ENCODE measurements around the gene C1QC. TPM values are rescaled to one million over a fixed set of nuclear protein-coding genes. Genes with fewer than 3 reads are reported as not detected.

Gene C1QC
- total RNA-seq, 1 experiment from 2014 or later = not detected

DNA sequence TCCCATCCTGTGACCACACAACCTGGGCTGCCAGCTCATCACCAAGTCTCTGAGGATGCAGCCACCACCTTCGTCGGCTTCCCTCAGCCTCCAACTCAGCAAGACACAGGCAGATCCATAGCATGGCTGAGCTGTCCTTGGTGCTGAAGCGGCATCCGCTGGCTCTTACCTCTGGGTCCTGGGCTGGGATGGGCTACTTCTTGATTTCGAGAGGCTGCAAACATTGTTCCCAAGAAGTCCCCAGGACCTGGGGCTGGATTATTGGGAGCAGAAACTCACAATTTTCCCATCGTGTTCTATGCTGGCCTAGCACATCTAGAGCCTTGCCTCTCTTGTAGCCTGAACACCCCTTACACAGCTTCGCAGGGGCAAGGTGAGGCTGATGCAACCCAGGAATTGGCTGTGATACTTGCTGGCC, 31.9 kb upstream of the C1QC start:
- no peak overlapping the region for H3K27ac ChIP-seq
- H3K4me1 ChIP-seq = no peaks in the 10 kb centered on the region
- H3K27me3 ChIP-seq = peaks cover 10% of the 10 kb centered on the region
- no peaks in the 10 kb centered on the region for H3K36me3 ChIP-seq
- H3K9me3 ChIP-seq (replicated peaks) = no peaks in the 10 kb centered on the region
- no peak overlapping the region for H3K4me3 ChIP-seq
- DNase-seq = peak; percentile 80 to 87

DNA sequence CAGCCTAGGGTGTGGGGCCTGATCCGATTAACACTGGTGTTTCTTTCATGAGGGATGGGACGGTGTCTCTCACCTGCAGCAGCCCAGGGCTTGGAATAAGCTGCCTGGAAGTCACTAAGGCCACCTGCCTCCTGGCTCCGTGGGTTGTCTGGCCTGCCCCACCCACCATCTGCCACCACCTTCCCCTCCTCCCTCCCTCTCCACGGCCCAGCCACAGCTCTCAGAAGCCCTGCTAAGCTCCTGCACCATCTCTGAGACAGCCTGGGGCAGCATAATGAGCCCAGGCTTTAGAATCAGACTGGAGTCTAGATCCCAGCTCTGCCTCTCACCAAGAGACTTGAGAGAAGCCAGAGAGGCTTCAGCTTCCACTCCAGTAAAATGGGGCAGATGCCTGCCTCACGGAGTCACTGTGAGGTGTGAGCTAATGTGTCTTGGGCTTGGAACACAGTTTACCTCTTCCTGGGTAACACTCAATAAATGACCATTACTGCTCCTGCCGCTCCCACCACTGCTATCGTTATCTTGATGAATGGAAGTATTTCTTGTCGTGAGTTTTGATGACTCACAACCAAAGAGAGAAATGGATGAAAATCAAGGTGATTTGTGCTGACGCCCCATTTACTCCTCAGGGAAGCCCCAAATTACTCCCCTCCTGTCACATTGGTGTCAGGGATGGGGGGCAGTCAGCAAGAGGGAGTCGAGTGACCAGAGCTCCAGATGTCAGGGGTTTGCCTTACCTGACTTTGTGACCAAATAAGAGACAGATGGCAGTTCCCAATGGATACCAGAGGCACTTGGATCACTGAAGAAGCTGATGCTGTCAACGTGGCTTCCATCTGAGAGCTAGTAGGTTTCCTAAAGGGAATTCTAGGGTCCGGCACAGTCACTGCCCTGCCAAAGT, 30.5 kb upstream of the C1QC start:
- Histone ChIP-seq H3K27me3 (peaks cover 21% of the 10 kb centered on the region), H3K4me1 (no peaks in the 10 kb centered on the region), H3K9me3 (replicated peaks) (no peaks in the 10 kb centered on the region), H3K27ac (no peak overlapping the region), H3K36me3 (no peaks in the 10 kb centered on the region), H3K4me3 (no peak overlapping the region)
- DNase-seq = no peak

DNA sequence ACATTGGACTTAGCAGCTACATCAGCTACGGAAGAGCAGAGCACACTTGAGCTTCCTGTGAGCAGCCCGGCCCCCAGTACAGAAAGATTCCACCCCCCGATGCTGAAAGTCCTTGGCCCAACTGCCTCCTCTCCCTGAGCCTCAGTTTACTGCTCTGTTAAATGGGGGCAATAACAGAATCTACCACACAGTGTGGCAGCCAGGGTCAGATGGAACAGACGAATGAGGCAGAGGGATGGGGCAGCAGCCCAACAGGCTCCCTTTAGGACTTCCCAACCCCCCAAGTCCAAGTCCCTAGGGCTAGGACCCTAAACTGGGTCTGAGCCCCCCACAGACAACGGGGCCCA, 29.9 kb upstream of the C1QC start:
- Histone ChIP-seq H3K4me3 (no peak overlapping the region), H3K27me3 (peaks cover 27% of the 10 kb centered on the region), H3K4me1 (no peaks in the 10 kb centered on the region), H3K27ac (no peak overlapping the region), H3K36me3 (no peaks in the 10 kb centered on the region), H3K9me3 (replicated peaks) (no peaks in the 10 kb centered on the region)
- no peak for DNase-seq

DNA sequence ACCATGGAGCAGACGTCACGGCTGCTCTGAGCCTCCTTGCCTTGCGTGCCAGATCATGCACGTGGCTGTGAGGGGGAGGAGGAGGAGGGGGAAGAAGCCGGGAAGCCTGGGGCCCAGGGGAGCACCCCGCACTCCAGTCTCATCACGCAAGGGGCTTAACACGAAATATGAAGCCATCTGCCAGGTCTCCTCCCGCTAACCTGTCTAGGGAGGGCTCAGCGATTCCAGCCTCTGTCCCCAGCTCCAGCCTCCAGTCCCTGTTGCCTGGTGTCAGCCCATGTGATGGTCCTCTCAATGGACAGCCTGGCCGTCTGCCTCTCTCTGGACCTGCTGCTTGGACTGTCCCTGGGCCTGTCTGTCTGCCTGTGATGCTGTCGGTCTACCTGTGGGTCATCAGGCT, 29.5 kb upstream of the C1QC start:
- no peaks in the 10 kb centered on the region for H3K4me1 ChIP-seq
- peaks cover 30% of the 10 kb centered on the region for H3K27me3 ChIP-seq
- no peak overlapping the region for H3K27ac ChIP-seq
- no peaks in the 10 kb centered on the region for H3K36me3 ChIP-seq
- H3K9me3 ChIP-seq (replicated peaks) = no peaks in the 10 kb centered on the region
- DNase-seq = no peak
- no peak overlapping the region for H3K4me3 ChIP-seq

DNA sequence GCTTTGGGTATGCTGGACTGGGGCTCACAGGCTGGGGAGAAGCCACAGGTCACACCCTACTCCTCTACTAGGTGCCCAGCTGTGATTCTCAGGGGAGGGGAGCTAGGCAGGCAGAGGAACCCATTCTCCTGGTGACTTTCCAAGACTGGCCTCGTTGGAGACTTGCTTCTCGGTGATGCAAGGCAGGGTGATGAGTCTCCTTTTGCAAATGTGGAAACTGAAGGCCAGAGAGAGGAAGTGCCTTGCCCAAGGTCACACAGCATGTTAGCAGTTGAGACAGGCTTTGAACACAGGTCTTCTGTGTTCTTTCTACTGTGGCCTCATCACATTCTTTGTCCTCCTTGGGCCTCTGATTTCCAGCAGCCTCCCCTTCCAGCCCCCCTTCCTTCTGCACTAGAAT, 27.5 kb upstream of the C1QC start:
- no peak overlapping the region for H3K4me3 ChIP-seq
- peaks cover 49% of the 10 kb centered on the region for H3K27me3 ChIP-seq
- no peaks in the 10 kb centered on the region for H3K36me3 ChIP-seq

DNA sequence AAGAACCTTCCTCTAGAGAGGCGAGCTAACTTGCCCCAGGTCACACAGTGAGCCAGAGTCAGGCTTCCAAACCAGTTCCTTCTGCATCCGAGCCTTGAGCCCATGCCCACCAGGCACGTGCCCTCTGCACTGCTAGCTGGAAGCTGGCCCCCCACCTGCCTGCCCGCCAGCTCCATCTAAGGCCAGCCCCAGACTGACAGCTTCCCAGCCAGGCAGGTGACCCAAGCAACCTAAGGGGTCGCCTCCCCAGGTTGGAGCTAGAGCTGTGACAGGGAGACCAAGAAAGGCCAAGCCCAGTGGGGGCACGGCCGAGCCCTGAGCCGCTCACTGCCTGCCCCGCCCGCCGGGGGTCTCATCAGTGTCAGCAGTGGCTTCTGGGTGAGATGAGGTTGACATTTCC, 26.9 kb upstream of the C1QC start:
- no peak for DNase-seq
- Histone ChIP-seq H3K4me1 (no peaks in the 10 kb centered on the region), H3K27ac (no peak overlapping the region), H3K36me3 (no peaks in the 10 kb centered on the region), H3K4me3 (no peak overlapping the region), H3K27me3 (peaks cover 53% of the 10 kb centered on the region), H3K9me3 (replicated peaks) (no peaks in the 10 kb centered on the region)

More for the DNA sequence above, 27.5 kb upstream of the C1QC start:
- no peak for DNase-seq
- Histone ChIP-seq H3K9me3 (replicated peaks) (no peaks in the 10 kb centered on the region), H3K4me1 (no peaks in the 10 kb centered on the region), H3K27ac (no peak overlapping the region)

DNA sequence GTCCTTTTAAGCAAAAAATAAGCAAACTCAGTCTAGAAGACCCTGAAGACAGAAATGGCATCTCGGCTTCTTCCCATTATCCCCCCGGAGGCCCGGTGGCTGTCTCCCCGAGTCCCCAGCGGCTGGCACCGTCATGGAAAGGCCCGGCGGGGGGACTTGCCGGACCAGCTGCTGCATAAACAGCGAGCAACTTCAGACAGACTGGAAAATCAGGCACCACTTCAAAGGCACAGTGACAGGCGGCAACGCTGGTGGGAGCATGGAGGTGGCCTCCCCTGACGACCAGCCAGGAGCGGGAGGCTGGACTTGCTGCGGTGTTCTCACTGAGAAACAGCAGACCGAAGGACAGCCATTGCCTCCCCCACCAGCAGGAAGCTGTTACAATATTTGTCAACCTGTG, 25.4 kb upstream of the C1QC start:
- Histone ChIP-seq H3K27me3 (peaks cover 61% of the 10 kb centered on the region), H3K36me3 (no peaks in the 10 kb centered on the region), H3K27ac (no peak overlapping the region), H3K4me3 (no peak overlapping the region), H3K9me3 (replicated peaks) (no peaks in the 10 kb centered on the region), H3K4me1 (no peaks in the 10 kb centered on the region)
- DNase-seq = peak; percentile 40 to 52

DNA sequence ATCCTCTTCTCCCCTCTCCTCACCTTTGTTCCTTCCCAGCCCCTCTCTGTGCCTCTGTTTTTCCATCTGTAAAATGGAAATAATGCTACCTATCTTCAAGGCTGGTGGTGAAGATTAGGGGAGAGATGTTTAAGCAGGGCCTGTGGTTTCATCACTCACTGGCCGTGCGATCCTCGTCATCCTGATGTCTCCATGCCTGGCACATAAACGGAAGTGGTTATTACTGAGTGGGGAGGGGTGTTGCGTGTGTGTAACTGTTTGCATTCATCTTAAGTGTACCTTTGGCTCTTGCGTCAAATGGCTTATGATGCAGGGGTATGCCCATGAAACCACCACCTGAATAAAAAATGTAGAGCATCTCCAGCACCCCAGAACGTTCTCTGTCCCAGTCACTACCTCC, 24.2 kb upstream of the C1QC start:
- Histone ChIP-seq H3K4me3 (no peak overlapping the region), H3K36me3 (no peaks in the 10 kb centered on the region), H3K9me3 (replicated peaks) (no peaks in the 10 kb centered on the region), H3K4me1 (no peaks in the 10 kb centered on the region), H3K27ac (no peak overlapping the region), H3K27me3 (peaks cover 61% of the 10 kb centered on the region)
- no peak for DNase-seq

DNA sequence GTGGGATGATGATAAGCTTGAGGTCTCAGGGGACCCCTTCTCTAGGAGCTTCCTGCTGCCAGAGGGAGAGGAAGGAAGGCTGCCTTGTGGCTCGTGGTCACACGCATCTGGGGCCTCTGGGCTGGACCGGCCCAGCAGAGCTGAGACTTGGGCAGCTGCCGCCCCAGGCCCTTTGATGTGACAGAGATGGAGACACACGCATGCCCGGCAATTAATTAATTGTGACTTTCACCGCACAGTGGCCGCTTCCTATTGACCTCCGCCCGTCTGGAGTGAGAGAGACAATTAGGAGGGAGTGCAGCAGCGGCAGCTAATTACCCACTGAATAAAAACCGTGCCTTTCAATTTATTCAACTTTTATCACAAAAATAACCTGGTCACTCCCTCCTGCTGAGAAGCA, 23.6 kb upstream of the C1QC start:
- no peaks in the 10 kb centered on the region for H3K36me3 ChIP-seq
- H3K27me3 ChIP-seq = peaks cover 61% of the 10 kb centered on the region
- H3K27ac ChIP-seq = no peak overlapping the region
- no peak overlapping the region for H3K4me3 ChIP-seq
- no peaks in the 10 kb centered on the region for H3K4me1 ChIP-seq
- H3K9me3 ChIP-seq (replicated peaks) = no peaks in the 10 kb centered on the region
- no peak for DNase-seq

DNA sequence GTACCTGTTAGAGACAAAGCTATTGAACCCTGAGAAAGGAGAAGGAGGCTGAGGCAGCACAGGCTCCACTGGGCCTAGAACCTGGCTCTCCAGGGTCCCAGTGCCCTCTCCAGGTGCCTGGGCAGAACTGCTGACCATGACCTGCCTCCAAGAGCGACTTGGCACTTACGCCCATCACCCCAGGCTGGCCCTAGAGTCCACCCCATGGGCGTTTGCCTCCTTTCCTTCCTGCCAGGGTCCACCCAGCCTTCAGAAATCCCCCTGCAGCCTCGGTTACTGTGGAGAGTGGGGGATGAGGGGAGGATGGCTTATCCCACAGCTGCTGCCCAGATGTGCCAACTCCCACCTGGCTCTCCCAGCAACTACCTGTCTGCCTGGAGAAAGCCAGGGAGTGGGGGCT, 21.7 kb upstream of the C1QC start:
- Histone ChIP-seq H3K27ac (no peak overlapping the region), H3K4me3 (no peak overlapping the region), H3K4me1 (no peaks in the 10 kb centered on the region), H3K36me3 (no peaks in the 10 kb centered on the region), H3K9me3 (replicated peaks) (no peaks in the 10 kb centered on the region), H3K27me3 (peaks cover 52% of the 10 kb centered on the region)
- no peak for DNase-seq

DNA sequence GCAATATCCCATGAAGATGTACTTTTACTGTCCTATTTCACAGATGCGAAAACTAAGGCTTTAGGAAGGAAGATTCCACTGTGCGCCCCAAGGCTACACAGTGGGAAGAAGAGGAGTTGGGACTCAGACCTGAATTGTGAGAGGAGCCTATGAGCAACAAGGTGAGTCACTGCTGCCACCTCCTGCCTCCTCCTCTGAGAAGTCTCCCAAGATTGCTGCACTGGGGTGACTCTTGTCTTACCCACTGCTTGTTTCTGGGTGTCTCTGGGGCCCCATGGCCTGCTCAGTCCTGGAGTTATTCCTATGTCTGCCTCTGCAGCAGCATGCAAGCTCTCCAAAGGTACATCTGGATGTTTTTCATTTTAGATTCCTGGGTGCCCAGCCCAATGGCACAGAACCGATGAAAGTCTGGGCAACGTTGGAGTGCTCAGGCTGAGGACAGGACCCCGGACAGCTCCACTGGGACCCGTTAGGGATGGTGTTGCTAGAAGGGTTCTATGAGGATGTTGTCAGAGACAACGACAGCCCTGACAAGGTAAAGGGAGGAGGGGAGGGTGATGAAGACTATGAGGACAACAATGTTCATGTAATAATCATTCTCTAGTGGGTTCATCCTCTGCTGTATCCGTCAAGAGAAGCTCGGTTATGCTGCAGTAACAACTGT, 18.0 kb upstream of the C1QC start:
- Histone ChIP-seq H3K4me1 (no peaks in the 10 kb centered on the region), H3K27ac (no peak overlapping the region), H3K9me3 (replicated peaks) (no peaks in the 10 kb centered on the region), H3K4me3 (no peak overlapping the region), H3K27me3 (peaks cover 27% of the 10 kb centered on the region), H3K36me3 (no peaks in the 10 kb centered on the region)
- peak in 1 of 2 experiments; percentile 48 for DNase-seq

DNA sequence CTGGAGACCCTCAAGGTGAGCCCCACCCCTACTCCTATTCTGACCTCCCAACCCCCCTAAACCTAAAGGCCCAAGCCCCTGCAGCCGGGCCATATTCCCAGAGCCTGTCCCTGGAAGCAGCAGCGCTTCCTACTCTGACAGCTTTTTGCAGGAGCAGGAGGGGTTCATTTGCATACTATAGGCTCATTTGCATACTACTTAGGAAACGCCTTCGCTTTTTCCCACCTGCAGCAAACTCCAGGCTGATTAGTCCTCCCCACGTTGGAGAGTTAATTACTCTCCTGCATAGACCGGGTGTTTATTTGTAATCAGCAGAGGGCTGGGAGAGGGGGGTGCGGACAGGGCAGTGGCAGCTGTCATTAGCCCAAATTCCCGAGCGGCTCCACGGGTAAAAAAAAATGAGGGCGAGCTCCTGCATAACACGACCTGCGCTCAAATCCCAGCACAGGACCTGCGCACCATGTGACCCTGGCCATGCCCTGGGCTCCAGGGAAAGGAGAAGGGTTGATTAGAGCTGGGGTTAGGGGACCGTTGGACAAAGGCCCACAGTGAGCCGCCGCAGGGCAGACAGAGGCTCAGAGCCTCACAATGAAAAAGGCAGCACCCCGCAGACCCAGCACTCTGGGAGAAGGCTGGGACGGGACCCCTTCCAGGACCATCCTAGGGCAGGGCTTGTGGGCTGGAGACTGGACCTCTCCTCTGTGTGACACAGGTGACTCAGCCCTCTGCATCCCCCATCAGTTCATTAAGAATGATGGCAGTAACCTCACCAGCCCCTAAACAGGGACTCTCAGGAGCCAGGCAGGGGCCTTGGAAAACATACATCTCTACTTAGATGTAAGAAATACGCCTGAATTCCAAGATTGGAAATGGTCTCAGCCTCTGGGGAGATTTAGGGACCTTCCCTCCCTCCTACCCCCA, 16.9 kb upstream of the C1QC start:
- no peaks in the 10 kb centered on the region for H3K9me3 ChIP-seq (replicated peaks)
- no peaks in the 10 kb centered on the region for H3K4me1 ChIP-seq
- H3K27me3 ChIP-seq = peaks cover 22% of the 10 kb centered on the region; the same call in 1 of the 2 replicates
- no peak overlapping the region for H3K27ac ChIP-seq
- no peak for DNase-seq
- H3K4me3 ChIP-seq = no peak overlapping the region
- no peaks in the 10 kb centered on the region for H3K36me3 ChIP-seq

DNA sequence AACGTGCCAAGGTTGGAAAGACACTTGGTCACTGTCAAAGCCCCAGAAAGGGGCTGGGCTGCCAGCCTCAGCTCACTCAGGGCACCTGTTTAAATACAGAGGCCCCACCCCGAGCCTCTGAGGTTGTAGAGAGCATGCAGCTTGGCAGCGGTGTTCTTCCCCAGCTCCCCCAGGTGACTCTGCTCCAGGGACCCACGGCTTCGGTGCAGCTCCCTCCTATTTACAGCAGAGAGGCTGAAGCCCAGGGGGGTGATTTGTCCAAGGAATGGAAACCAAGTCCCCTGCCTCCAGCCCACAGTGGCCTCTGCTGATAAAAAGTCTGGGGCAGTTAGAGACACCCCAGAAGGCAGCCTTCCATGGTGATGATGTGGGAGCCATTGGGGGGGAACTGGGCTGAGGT, 16.1 kb upstream of the C1QC start:
- DNase-seq = no peak
- Histone ChIP-seq H3K27me3 (peaks cover 15% of the 10 kb centered on the region), H3K4me1 (no peaks in the 10 kb centered on the region), H3K27ac (no peak overlapping the region), H3K36me3 (no peaks in the 10 kb centered on the region), H3K9me3 (replicated peaks) (no peaks in the 10 kb centered on the region), H3K4me3 (no peak overlapping the region)

DNA sequence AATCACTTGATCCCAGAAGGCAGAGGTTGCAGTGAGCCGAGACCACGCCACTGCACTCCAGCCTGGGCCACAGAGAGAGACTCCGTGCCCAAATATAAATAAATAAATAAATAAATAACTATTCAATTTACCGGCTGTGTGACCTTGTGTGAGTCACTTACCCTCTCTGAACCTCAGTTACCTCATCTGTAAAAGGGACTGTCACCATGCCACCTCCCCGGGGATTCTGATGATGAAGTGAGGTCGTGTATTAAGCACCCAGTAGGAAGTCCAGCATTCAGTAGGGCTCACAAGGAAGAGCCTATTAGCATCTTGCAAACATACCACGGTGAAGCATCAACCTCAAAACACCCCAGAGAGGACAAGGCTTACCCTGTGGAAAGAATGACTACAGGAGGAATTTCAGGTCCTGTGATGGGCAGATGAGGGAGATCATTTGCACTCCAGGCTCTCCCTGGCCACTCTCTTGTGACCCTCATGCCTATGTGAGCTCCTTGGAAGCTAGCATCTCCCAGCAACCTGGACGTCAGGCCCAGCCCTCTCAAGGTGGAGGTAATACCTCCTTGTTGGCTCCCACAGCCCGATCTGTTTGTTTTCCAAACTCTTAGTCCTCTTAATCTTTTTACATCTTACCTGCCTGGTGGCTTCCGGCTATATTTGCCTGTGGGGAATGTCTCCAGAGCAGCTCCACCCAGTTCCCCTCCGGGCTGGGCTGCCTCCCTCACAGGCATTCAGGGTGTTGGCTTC, 14.6 kb upstream of the C1QC start:
- H3K27me3 ChIP-seq = peaks cover 13% of the 10 kb centered on the region
- no peaks in the 10 kb centered on the region for H3K4me1 ChIP-seq
- H3K9me3 ChIP-seq (replicated peaks) = no peaks in the 10 kb centered on the region
- no peak overlapping the region for H3K27ac ChIP-seq
- no peak for DNase-seq
- no peak overlapping the region for H3K4me3 ChIP-seq
- no peaks in the 10 kb centered on the region for H3K36me3 ChIP-seq

All from SJCRH30 (cell line).